Cardiac muscle cell (in vitro differentiated cells and primary cell): ENCODE results near the gene UBXN6. TPM values are rescaled to one million over a fixed set of nuclear protein-coding genes. Genes with fewer than 3 reads are reported as not detected.
A peak's percentile ranks its signal among the peaks of the same experiment; 100 is the strongest.

Source experiments
- DNase-seq, 2 donors: peaks; one replicate each; pipeline versions ENCODE4 v3.0.0 to v3.0.0-alpha.2; 2010 to 2017; ENCODE audit warnings: low read depth in 1 of 2, low spot score in 1 of 2
- H3K27ac ChIP-seq: fragments of 200-600 bp; sonication (generic); 2 replicates; pipeline ENCODE4 v1.5.1; 2016
- H3K27me3 ChIP-seq: fragments of 200-600 bp; sonication (generic); 2 replicates; pipeline ENCODE4 v1.6.0; 2016; ENCODE audit warnings: control low read depth
- H3K36me3 ChIP-seq: fragments of 200-600 bp; sonication (generic); 2 replicates; pipeline ENCODE4 v1.5.1; 2016; ENCODE audit warnings: control low read depth
- H3K4me1 ChIP-seq: fragments of 200-600 bp; sonication (generic); 2 replicates; pipeline ENCODE4 v1.8.1; 2017; ENCODE audit warnings: low read depth, mild to moderate bottlenecking, mixed run types
- H3K4me3 ChIP-seq: fragments of 200-600 bp; sonication (generic); 2 replicates; pipeline ENCODE4 v1.5.1; 2016; ENCODE audit warnings: mild to moderate bottlenecking
- H3K9me3 ChIP-seq: fragments of 200-600 bp; sonication (generic); 2 replicates; pipeline ENCODE4 v1.5.1; 2017; ENCODE audit warnings: low read depth, mild to moderate bottlenecking, control low read depth
- polyA plus RNA-seq: library from polyadenylated mRNA; unstranded; fragments of >200 nt; fragmentation: Nextera tagmentation; extraction: Ambion mirVana; gene quantifications from 2 replicates; pipeline ENCODE4 v1.2.1, GENCODE V29; 2016
- total RNA-seq: library from RNA; depleted of rRNA; stranded (reverse); fragments of >200 nt; gene quantifications from 2 replicates; pipeline ENCODE4 v1.2.3, GENCODE V29; 2016
- TF ChIP-seq, protein P1 (sequence below): IDR thresholded peaks from 2 replicates; pipeline ENCODE4 v1.5.1; 2012; ENCODE audit warnings: low read depth, mild to moderate bottlenecking, low read length

Gene UBXN6
- total and polyA plus RNA-seq, 2 experiments from 2014 or later = 46.2 to 147 TPM

DNA sequence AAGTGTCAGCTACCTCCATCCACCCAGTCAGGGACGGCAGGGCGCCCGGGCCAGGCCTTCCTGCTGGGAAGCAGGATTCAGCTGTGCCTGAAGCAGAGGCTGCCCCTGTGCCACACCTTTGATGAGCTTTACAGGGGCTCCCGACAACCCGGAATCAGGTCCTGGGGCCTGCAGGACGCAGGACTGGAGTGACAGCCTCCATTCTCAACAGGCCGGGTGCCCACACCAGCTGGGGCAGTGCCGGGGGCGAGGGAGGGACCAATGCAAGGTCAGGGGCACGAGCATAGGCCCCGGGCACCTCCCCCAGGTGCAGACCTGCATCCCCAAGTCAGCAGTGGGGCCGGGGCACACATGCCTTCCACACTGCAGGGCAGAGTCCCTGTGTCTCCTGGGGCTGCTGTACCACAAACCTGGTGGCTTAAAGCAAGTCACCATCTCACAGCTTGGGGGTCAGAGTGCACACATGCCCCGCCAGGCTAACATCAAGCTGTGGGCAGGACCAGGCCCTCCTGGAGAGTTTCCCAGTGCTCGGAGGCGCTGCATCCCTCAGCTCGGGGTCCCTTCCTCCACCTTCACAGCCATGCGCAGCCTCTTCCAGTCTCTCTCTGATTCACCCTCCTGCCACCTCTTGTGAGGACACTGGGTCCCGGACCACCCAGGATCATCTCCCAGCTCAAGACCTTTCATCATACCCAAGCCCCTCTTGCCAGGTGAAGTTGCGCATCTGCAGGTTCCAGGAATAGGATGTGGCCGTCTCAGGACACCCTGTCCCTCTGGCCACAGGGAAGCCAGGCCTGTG, 13.4 kb downstream of the UBXN6 start:
- Histone ChIP-seq H3K36me3 (peaks cover 28% of the 10 kb centered on the region), H3K27ac (peak overlapping the region; percentile 12), H3K9me3 (no peaks in the 10 kb centered on the region), H3K4me1 (no peaks in the 10 kb centered on the region), H3K4me3 (no peak overlapping the region), H3K27me3 (no peaks in the 10 kb centered on the region)
- TF ChIP-seq, protein P1, sequence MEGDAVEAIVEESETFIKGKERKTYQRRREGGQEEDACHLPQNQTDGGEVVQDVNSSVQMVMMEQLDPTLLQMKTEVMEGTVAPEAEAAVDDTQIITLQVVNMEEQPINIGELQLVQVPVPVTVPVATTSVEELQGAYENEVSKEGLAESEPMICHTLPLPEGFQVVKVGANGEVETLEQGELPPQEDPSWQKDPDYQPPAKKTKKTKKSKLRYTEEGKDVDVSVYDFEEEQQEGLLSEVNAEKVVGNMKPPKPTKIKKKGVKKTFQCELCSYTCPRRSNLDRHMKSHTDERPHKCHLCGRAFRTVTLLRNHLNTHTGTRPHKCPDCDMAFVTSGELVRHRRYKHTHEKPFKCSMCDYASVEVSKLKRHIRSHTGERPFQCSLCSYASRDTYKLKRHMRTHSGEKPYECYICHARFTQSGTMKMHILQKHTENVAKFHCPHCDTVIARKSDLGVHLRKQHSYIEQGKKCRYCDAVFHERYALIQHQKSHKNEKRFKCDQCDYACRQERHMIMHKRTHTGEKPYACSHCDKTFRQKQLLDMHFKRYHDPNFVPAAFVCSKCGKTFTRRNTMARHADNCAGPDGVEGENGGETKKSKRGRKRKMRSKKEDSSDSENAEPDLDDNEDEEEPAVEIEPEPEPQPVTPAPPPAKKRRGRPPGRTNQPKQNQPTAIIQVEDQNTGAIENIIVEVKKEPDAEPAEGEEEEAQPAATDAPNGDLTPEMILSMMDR = no peak
- DNase-seq = no peak

DNA sequence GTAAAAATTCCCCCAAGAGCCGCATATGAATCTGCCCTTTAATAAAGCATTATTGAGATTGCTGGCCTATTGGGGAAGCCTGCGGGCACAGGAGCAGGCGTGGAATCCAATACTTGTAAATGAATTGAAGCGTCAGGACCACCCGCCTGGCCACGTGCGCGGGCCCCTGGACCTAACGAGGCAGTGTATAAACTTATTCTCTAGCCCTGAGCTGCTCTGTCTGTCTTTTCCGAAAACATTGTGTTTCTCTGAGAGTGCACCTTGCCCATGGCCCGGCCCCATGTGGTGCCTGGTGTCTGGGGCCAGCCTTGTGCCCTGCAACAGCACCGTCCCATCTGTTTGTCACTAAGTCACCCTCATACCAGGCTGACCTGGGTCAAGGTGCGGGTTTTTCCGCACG, 14.4 kb downstream of the UBXN6 start:
- H3K4me1 ChIP-seq = no peaks in the 10 kb centered on the region
- no peak overlapping the region for H3K4me3 ChIP-seq
- no peaks in the 10 kb centered on the region for H3K27me3 ChIP-seq
- H3K9me3 ChIP-seq = no peaks in the 10 kb centered on the region
- H3K36me3 ChIP-seq = peaks cover 20% of the 10 kb centered on the region
- no peak for DNase-seq
- H3K27ac ChIP-seq = no peak overlapping the region
- TF ChIP-seq, protein P1 = no peak

DNA sequence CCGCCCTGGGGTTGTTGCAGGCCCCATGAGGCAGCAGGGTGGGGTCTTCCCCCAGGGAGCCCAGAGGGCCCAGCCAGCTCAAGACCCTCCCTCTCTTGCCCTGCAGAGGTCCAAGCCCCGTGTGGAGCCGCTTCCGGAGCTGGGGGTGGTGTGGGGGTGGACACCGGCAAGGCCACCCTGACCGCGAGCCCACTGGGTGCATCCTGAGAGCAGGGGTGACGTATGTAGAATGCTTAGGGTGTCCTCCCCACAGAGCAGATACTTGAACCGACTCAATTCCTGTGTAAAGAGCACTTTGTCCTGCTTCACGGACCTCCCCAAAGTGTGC, 14.8 kb downstream of the UBXN6 start:
- TF ChIP-seq, protein P1 = no peak
- H3K4me3 ChIP-seq = no peak overlapping the region
- H3K36me3 ChIP-seq = peaks cover 17% of the 10 kb centered on the region
- H3K9me3 ChIP-seq = no peaks in the 10 kb centered on the region
- no peak for DNase-seq
- H3K4me1 ChIP-seq = no peaks in the 10 kb centered on the region
- H3K27ac ChIP-seq = no peak overlapping the region
- H3K27me3 ChIP-seq = no peaks in the 10 kb centered on the region

DNA sequence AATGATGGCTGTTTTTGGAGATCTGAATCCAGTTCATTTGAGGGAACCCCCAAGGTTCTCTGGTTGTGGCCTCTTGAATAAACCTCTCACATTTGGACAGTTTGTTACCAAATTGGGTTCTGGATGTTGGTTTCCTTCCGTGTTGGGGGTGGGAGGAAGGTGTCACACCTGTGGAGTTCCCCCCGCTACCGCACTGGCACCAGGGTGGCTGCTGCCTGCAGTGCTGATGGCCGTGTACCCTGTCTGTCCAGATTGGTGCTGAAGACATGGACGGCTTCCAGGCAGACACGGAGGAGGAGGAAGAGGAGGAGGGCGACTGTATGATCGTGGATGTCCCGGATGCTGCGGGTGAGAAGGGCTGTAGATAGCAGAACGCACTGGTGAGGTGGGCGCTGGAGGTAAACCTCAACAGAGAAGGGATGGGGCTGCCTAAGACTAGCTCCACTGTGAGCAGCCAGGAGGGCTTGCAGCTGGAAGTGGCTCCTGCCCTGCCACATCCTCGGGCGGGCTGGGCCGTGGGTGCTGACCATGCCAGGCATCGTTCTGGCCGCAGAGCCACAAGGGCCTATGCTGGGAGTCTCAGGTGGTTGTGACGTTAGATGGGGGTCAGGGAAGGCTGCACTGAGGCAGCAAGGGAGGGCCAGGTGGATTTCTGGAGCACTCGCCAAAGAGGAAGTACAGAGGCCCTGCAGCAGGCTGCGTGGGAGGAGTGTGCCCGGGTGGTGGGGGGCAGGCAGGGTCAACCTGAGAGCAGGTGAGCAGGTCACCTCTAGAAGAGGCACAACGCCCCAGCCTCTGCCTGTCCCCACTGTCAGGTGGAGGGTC, 15.4 kb downstream of the UBXN6 start:
- Histone ChIP-seq H3K27me3 (no peaks in the 10 kb centered on the region), H3K4me1 (no peaks in the 10 kb centered on the region), H3K4me3 (no peak overlapping the region), H3K36me3 (peaks cover 11% of the 10 kb centered on the region), H3K9me3 (no peaks in the 10 kb centered on the region), H3K27ac (no peak overlapping the region)
- no peak for DNase-seq
- TF ChIP-seq, protein P1 = no peak

DNA sequence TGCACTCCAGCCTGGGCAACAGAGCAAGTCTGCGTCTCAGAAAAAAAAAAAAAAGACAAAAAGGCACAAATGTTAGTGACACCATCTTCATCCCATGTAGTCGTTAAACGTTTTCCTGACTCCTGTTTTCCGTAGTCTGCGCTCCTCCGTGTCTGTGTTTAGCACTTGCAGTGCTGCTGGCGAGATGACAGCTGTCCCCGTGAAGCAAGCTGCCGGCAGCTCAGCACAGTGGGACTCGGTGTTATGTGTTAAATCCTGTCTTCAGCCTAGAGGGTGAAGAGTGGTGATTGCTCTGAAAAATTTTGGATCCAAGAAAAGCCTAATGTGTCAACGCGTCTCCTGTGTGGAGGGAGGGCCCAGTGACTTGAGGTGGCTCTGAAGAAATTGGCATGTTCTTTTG, 18.4 kb downstream of the UBXN6 start:
- no peaks in the 10 kb centered on the region for H3K27me3 ChIP-seq
- H3K9me3 ChIP-seq = no peaks in the 10 kb centered on the region
- H3K36me3 ChIP-seq = no peaks in the 10 kb centered on the region

More for the DNA sequence above, 18.4 kb downstream of the UBXN6 start:
- H3K4me1 ChIP-seq = no peaks in the 10 kb centered on the region
- no peak overlapping the region for H3K4me3 ChIP-seq
- peak overlapping the region; percentile 61 for H3K27ac ChIP-seq
- TF ChIP-seq, protein P1 = no peak
- DNase-seq = peak in 1 of 2 donors; percentile 36
